Epithelial cell of esophagus (primary cell): ENCODE data around the gene MCM7.
A peak's percentile ranks its signal among the peaks of the same experiment; 100 is the strongest.

ENCODE experiments used
- DNase-seq: peaks from one replicate; pipeline ENCODE4 v3.0.0; 2010; ENCODE audit warnings: low read depth
- H3K4me3 ChIP-seq: 2 replicates; pipeline ENCODE4 v1.5.1; 2011; ENCODE audit warnings: mild to moderate bottlenecking, low read length, control low read depth
- TF ChIP-seq, protein P1 (sequence below): IDR thresholded peaks from 2 replicates; pipeline ENCODE4 v1.5.1; 2011; ENCODE audit warnings: low read depth, mild to moderate bottlenecking, low read length, control low read depth, inconsistent platforms; ENCODE audit not compliant: insufficient read depth; ENCODE audit errors: missing control alignments

The MCM7 gene

DNA sequence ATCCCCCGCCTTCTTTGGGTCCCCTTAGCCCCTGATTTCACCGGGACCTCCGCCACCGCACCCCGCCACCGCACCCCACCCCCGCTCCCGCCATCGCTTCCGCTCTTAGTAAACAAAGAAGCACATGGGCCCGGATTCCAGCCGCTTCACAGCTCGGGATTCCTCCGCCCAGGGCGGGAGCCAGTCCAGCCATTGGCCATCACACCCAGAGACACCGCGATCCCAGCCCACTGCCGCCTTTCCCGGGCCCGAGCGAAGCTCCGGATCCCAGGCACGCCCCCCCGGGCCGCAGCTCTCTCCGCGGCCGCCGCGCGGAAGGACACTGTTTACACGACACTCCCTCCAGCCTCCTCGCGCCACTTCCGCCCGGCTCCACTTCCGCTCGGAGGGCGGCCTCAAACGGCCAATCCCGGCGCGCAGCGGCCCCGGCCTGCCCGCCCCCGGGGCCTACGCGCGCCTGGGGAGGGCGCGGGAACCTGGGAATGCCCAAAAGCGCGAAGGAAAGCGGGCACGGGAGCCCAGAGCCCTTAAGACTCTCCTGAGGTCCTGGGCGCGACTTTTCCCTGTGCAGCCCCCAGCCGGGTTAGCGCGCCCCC, 679 bp downstream of the MCM7 start:
- peak; percentile 99 for DNase-seq
- peak overlapping the region; percentile 90 for H3K4me3 ChIP-seq
- TF ChIP-seq, protein P1, sequence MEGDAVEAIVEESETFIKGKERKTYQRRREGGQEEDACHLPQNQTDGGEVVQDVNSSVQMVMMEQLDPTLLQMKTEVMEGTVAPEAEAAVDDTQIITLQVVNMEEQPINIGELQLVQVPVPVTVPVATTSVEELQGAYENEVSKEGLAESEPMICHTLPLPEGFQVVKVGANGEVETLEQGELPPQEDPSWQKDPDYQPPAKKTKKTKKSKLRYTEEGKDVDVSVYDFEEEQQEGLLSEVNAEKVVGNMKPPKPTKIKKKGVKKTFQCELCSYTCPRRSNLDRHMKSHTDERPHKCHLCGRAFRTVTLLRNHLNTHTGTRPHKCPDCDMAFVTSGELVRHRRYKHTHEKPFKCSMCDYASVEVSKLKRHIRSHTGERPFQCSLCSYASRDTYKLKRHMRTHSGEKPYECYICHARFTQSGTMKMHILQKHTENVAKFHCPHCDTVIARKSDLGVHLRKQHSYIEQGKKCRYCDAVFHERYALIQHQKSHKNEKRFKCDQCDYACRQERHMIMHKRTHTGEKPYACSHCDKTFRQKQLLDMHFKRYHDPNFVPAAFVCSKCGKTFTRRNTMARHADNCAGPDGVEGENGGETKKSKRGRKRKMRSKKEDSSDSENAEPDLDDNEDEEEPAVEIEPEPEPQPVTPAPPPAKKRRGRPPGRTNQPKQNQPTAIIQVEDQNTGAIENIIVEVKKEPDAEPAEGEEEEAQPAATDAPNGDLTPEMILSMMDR, result no peak

DNA sequence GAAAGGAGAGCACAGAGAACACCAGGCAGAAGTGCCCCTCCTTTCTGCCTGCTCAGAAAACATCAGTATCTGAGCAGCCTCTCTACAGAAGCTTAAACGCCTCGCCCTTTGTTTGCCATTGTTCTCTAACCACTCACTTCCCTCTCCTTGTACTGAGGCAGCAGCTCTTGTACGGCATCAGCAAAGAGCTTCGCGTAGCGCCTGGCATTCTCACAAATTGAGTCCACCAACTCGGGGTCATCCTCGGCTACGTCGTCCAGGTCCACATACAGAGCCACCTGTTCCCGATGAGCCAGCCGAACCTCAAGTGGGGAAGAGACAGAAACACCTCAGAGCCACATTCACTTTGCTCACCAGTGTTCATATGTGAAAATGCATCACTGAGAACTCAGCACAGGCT, 1.7 kb downstream of the MCM7 start:
- peak overlapping the region; percentile 90 for H3K4me3 ChIP-seq
- peak; percentile 27 for DNase-seq
- TF ChIP-seq, protein P1, result no peak

DNA sequence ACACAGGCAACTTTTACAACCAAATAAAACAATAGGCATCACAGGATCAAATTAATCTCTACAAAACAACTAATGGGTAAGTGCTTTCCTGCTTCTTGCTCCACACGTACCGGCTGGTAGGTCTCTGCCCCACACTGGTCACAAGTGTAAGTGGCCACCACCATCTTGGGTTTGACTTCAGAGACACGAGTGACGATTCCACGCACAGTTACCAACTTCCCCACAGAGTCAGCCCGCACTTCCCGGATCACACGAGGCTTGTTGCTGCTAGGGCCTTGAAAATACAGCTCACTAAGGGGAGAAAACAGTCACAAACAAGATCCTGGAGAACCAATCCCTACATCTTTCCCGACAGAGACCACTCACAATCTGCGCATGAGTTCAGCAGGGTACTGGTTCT, 2.3 kb downstream of the MCM7 start:
- no peak overlapping the region for H3K4me3 ChIP-seq
- TF ChIP-seq, protein P1, result no peak
- no peak for DNase-seq

DNA sequence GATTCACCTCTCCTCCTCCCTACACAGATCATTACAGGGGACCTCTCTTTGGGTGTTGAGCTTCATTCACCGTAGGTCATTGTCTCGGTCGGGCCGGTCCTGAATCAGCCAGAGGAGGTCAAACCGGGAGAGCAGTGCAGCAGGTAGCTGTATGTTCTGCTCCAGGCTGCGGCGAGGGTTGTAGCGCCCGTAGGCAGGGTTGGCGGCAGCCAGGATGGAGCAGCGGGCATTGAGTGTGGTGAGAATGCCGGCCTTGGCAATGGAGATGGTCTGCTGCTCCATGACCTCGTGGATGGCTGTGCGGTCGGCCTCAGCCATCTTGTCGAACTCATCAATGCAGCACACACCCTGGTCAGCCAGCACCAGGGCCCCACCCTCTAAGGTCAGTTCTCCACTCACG, 5.5 kb downstream of the MCM7 start:
- DNase-seq, result no peak
- no peak overlapping the region for H3K4me3 ChIP-seq
- TF ChIP-seq, protein P1, result no peak

DNA sequence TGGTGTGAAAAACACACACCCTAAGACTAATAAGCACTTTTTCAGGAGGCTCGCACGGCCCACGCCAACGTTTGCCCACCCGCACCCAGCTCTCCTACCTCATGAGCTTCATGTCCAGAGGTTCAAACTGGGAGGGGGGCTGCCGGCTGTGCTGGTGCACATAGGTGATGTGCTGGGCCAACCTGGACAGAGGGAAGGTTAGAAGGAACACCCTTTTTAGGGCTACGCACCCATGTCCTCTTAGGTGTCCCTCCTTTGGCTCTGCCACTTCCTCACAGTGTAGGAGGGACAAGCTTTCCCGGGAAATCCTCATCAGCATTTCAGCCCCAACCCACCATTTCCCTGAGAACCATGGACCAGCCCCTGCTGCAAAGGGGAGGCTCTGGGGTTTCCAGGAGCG, 5.9 kb downstream of the MCM7 start:
- TF ChIP-seq, protein P1, result no peak
- H3K4me3 ChIP-seq, result no peak overlapping the region
- DNase-seq, result no peak

DNA sequence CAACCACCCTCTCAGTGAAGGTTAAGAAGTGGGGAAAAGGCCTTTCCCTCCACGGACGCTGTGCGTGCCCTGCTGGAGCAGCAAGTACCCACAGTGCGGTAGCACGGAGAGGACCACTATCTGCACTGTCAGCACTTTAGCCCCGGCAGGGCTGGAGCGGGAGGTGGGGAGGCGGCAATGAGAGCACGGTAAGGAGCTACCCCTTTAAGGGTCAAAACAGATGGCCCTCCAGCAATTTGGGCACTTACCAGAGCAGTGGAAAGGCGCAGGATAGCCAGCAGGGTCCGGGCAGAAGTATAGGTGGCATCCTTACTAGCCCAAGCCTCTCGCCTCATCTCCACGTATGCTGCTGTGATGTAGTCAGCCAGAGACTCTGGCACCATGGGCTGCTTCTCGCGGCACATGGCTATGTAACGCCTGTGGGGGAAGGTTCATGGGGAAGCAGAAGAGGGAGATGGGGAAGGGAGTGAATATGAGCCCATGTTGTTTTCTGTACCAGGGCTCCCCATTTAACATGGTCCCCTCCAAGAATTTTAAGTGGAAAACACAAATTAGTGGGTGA, 7.2 kb downstream of the MCM7 start:
- H3K4me3 ChIP-seq, result no peak overlapping the region
- no peak for DNase-seq
- TF ChIP-seq, protein P1, result no peak

DNA sequence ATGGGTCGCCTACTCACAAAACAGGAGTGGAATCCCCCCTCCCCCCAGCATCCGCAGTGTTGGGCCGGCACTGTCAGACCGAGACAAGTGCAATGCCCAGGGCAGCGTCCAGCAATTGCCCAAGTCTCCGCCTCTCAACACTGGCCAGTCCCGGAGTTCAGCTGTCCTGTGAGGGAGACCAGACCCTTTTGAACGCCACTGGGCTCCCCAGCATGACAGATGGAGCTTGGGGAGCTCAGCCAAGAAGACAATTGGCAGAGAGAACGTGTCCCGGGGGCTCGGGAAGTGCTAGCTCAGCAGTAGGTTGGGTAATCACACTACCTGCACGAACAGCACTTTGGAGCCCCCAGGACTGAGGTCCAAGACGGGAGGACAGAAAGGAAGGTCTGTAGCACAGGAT, 7.7 kb downstream of the MCM7 start:
- DNase-seq, result no peak
- TF ChIP-seq, protein P1, result no peak
- H3K4me3 ChIP-seq, result no peak overlapping the region
